HK-2 (cell line): ENCODE data around the gene JAG2.

Experiments
- DNase-seq: peaks from one replicate; pipeline ENCODE4 v3.0.0-alpha.2; 2018; ENCODE audit not compliant: unreplicated experiment

Gene JAG2

DNA sequence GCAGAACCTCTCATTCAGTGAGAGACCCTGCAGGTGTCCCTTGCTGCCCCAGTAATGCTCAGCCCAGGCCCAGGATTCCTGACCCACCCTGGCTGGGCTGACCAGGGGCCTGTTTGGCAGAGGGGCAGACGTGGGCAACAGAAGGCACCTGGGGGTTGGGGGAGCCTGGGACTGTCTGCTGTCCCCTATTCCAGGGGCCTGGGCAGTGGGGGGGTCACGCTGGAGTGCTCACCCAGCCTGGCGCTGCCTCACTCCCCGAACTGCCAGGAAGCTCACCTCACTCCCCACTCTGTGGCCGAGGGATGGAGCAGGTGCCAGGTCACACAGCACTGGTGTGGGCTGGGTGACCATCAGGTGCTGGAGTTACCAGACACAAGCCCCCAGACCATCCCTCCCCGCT is 35.1 kb upstream of the JAG2 start:
- DNase-seq = no peak

DNA sequence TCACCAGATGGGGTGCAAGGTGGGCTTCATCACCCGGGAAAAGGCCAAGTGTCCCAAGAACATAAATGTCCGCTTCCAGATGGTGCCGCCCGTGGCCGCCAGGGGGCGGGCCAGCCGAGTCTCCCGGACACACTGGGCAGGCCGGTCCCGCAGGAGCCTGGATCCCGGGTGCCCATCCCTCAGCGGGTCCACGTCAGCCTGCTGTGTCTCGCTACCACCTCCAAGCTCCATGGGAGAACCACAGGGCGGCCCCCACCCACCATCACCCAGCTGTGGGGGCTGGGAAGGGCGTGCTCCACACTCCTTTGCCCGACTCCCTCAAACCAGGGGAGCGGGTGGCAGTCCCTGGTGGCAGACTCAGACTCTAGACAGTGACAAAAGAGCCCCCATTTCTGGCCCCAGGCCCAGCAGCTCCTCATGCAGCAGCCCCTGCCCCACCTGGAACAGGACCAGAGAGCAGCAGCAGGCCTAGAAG is 34.5 kb upstream of the JAG2 start:
- peak; percentile 81 for DNase-seq

DNA sequence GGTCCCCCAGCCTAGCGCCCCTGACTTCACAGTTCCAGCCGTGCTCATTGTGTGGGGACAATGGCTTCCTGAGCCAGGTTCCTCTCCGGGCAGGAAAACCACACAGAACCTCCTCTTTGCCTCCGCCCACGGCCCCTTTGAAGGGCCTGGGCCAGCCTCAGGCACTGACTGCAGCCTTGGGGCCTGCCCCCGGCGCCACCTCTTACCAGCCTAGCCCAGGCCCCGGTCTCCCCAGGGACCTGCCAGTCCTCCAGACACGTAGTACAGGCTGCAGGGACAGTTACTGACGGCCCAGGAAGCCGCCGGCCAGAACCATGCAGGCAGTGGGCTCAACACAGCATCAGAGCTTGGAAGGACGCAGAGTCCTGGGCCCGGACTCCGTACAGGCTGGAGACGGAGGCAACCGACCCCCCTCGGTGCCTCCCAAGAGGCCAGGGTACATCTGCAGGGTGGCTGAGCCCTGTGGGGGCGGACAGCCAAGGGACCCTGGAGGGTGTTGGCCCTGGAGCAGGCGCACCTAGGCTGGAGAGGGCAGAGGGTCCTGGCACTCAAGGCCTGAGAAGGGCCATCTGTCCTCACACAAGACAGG is 33.4 kb upstream of the JAG2 start:
- no peak for DNase-seq

DNA sequence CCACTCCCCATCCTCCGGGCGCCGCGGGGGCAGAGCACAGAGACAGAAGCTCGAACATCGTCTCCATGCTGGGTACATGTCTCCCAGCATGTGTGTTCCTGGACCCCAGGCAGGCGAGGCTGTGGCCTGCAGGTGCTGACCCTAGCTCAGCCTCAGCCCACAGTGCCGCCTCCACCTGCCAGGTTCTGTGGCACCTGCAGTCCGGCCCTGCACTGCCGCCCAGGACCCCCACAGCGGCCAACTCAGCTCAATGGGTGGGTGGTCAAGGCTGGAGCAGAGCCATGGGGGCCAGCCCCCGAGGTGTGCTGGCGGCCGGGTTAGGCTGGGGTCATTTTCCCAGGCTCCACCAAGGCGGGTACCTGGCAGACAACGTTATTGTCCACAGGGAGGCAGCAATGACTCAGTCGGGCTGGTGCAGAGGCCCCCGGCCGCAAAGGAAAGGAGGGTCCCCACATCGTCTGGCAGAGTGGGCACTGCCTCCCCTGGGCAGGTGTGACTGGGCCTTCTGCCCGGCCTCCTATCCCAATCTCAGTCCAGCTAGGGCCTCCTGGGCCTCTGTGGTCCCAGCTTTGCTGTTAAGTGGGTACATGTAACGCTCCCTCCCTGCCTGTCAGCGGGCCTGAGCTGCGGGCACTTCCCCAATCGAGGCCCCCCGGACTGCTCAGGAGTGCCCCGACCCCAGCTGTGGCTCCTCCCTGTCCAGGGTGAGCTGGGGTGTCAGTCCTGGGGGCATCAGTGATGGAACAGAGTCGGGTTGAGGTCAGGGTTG is 32.8 kb upstream of the JAG2 start:
- DNase-seq = no peak

DNA sequence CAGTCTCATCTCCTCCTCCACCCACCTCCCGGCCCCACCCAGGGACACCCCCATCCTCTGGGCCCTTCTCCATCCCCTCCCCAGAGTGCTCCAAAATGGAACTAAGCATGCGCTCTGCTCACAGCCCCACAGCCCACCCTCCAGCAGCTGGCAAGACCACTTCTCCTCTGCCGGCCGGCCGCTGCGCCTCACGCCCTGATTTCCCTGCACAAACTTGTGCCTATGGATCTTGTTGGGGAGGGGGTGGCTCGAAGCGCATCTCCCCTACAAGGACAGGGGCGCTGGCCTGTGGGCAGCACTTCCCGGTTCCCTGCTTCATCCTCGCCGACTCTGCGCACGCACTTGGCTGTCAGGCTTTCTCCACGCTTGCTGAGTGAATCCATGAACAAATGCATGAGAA is 32.1 kb upstream of the JAG2 start:
- DNase-seq = no peak

DNA sequence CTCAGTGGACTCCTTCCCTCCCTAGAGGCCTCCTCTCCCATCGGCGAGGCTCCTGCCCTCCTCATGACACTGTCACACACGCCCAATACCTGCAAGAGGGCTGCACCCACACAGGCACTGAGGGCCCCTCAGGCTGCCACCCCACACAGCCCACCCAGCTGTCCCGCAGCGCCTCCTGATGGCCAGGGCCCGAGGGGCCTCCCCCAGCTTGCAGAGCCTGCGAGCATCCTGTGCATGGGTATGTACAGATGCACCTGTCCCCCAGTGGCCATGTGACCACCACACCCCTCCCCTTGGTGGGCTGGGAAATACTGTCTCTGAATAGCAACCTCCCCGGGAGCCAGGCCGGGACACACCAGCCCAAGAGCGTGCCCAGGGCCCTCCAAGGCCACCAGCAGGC is 31.5 kb upstream of the JAG2 start:
- no peak for DNase-seq

DNA sequence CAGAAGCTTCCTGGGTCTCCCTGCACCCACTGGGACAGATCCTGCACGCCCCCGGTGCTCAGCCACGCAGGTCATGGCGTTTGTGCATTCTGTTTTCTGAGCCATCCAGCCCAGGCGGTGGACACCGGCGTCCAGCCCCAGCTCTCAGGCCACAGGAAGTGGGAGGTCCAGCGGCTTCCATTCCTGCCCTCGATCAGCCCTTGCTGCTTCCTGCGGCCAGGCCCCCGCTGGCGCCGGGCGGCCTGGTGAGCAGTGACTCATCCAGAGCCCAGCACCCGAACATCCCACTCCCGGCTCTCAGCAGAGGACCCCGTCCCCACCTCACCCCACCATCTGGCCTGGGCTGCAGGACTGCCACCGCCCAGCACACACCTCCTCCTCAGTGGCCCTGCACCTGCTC is 30.5 kb upstream of the JAG2 start:
- peak; percentile 48 for DNase-seq

DNA sequence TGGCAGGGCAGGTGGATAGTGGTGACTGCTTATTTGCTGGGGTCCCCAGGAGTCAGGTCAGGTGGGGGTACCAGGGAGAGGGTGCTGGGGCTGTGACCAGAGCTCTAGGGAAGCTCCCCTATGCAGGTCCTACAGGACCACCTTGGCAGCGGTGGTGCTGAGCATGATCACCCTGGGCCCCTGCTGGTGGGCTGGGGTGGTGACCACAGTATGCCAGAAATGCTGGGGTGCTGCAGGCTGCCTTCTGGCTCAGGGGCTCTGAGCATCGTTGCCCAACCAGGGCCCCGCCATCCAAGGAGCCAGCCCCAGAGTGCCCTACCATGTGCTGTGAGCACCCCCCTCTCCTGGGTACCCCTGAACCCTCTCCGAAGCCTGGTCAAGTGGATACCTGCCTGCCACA is 30.0 kb upstream of the JAG2 start:
- no peak for DNase-seq

DNA sequence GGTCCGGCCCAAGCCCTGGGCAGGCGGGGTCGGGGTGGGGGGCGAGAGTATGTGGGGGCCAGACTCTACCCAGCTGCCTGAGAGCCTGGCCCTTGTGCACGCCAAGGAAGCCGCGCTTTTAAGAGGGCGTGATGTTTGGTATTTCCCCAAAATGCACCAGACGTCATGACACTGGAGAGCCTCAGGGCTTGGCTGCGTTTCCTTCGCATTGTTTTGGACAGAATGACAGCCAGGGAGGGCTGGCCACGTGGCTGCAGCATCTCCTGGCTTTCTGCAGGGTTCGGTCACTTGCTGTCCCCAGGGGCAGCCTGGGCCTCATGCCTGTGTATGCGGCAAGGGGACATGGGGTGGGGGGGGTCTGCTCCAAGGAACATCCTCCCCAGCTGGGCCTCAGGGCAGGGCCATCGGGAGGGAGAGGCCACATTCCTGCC is 28.6 kb upstream of the JAG2 start:
- DNase-seq = no peak

DNA sequence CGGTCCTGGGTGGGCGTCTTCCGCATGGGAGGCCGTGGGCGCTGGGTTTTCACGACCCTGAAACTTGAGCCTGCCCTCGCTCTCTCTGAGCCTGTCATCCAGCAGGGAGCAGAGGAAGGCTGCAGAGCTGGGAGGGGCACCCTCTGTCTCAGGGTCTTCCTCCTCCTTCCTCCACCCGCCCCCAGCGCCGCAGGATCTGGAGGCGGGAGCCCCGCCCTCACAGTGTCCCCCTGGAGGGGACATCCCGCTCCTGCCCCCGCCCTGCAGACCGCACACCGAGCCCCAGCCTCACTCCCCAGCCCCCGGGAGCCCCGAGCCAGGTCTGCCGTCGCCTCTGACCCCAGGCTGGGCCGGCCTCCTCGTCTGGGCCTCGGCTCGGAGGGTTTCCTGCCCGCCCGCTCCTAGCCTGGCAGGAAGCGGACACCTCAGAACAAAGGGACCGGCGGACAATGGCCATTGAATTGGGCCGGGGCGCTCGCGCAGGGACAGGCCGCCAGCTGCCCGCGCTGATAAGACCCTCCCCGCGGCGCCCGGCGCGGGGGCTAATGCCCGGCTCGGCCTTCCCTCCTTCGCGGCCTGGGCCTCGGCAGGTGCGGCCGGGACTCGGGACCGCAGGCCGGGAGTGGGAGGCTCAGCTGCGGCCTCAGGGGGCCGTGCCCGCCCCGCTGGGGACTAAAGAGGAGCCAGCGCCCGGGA is 27.8 kb upstream of the JAG2 start:
- no peak for DNase-seq

DNA sequence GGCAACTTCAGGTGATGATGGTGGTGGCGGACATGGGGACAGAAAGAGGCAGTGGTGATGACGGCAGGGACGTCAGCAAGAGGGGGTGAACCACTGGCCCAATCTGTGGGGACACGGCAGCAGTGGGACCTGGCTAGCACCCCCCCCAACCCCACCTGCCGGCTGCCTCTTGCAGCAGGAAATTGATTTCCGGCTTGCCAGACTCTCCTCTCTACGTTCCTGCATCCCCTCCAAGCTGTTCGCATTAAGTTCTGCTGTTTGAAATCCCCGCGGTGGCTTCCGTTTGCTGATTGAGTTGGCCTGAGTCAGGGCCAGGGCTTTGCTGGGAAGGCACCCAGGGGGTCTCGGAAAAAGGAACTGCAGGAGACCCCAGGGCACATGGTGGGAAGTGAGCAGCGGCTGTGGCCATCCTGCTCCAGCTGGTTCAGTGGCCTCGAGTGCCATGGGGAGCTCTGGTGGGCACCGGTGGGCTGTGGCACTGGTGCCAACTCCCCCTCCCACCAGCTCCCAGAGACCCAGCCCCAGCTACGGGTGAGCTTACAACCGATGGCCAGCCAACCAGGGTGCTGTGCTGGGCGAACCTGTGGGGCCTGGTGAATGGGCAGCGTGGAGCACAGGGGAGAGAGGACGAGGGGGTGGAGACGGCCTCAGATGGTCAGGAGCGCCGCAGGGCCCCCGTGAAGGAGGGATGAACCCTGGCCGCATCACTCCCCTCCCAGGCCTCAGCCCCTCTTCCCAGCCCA is 27.1 kb upstream of the JAG2 start:
- no peak for DNase-seq

DNA sequence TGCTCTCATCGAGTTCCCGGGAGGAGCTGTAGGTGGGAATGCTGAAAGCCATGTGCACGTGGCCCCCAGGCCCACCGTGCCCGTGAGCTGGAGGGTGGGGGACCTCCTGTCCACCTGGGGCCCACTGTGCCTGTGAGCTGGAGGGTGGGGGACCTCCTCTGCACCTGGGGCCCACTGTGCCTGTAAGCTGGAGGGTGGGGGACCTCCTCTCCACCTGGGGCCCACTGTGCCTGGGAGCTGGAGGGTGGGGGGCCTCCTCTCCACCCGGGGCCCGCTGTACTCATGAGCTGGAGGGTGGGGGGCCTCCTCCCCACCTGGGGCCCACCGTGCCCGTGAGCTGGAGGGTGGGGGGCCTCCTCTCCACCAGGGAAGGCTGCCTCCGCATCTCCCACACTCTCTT is 26.5 kb upstream of the JAG2 start:
- no peak for DNase-seq

DNA sequence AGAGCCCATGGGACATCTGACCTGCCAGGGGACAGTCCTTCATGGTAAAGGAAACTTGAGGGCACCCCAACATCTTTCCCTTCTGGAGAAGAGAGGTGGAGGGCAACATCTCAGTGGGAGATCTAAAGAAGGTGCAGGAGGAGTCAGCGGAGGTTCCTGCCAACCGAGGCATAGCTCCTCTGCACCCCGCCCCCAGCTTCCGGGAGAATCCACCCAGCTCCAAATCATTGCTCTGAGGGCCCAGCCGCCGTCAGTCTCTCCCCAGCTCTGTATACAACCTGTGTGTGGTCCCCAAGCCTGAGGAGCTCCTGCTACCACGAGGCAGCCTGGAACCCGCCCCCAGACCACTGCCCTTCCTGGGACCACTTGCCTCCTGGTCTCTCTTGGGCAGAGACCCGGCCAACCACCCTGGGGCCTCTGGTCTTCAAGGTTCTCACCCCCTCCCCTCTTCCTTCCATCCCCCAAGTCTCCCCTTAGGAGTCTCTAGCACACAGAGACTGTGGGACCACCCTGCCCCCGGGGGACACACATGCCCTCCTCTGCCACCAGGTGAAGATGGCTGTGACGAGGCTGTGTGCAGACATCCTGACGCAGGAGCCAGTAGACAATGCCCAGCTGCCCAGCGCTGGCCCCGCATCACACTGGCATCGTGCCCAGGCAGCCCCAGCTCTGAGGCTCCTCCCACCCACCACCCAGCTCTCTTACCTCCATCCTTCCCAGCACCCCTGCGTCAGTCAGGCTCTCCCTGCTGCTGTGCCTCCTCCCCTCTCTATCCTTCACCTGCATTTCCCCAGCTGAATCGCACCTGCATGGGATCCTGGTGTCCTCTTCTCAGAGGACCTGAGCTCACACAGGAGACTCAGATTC is 25.6 kb upstream of the JAG2 start:
- DNase-seq = no peak

DNA sequence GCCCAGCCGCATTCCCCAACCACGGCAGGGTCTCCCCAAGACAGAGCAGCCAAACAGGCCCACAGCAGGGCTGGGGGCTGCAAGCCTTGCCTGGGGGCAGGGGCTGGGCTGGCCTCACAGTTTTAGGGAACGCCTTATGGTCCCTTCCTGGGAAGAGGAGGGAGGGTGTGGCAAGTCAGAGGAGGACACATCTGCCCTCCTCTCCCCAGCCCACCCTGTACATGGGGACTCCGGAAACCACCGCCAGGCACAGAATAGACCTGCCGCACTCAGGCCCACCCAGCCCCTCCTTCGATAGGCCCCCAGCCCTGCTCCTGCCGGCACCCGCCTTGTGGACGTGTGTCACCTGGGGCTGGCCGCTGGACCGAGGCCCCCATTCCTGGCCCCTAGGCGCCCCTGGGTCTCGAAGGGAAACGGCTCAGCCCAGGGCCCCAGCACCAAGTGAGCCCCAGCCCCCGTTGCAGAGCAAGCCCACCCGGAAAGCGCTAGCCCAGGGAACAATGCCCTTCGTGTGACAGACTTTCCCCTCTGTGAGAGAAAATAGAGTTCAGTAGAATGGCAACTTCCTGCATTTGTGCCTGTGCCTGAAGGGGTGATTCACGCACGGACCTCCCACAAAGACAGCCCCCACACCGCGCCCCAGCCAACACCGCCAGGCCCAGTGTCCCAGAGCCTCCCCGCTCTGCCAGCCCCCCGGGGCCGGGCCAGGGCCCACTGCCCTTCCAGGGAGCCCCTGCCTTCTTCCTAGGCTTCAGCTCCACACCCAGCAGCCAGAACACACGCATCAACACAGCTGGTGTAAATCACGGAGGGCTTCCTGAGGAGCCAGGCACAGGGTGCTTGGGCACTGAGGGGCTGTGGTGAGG is 24.5 kb upstream of the JAG2 start:
- DNase-seq = no peak

DNA sequence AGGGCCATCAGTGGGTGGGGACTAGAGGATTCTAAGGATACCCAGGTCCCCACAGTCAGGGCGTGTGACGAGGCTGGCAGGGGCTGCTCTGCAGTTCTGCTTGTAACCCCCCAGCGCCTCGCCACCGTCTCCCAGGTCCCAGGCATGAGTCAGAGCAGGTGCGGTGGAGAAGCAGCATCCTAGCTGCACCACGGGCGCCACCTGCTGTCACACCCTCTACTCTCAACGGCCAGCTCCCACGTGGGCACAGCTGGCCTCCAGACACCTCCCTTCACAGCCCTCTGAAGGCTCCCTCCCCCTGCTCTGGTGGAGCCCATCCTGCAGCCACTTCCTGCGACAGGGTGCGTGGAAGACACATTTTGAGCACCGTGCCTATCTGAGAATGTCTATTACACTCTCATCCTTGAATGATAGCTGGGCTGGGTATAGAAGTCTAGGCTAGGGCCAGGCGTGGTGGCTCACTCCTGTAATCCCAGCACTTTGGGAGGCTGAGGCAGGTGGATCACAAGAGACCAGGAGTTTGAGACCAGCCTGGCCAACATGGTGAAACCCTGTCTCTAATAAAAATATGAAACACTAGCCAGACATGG is 19.5 kb upstream of the JAG2 start:
- DNase-seq = no peak

DNA sequence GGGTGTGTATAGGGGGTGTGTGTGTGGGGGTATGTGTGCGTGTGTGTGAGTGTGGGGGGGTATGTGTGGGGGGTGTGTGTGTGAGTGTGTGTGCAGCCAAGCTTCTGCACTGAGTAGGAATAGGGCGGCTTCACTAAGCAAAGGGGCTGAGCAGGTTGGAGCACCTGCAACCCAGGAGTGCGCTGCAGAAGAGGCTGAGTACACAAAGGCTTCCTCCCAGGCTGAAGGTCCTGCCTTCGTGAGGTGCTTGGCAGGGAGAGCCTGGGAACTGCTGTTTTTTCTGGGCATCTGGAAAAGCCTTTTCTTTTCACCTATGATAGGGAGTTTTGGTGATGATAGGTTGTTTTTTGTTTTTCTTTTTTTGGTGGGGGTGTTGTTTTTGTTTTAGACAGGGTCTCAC is 18.5 kb upstream of the JAG2 start:
- no peak for DNase-seq

DNA sequence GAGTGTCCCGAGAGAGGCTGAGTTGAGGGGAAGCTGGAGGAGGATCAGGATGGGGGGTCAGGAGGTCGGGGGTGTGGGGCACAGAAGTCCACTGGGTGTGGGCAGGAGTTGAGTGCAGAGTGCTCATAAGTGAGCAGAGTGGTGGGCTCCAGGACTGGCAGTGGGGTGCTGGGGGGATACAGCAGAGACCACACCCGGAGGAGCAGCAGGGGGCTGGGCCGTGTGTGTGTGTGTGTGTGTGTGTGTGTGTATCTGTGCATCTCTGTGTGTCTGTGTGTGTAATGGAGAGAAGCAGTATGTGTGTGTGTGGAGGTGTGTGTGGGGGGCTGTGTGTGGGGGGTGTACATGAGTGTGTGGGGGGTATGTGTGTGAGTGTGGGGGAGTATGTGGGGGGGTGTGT is 17.4 kb upstream of the JAG2 start:
- no peak for DNase-seq

DNA sequence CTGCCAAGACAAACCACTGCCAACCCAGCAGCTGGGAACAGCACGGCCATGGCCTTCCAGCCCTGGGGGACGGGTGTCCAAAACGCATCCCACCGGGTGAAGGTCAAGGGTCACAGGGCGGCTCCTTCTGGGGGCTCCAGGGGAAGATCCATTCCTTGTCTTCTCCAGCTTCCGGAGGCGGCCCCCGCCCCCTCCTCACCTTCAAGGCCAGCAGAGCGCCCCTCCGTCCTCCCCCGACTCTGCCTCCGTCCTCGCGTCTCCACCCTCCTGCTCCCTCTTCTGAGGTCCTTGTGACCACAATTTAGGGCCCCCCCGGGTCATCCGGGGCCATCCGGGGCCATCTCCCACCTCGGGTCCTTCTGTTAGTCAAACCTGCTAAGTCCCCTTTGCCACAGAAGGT is 16.4 kb upstream of the JAG2 start:
- DNase-seq = no peak

DNA sequence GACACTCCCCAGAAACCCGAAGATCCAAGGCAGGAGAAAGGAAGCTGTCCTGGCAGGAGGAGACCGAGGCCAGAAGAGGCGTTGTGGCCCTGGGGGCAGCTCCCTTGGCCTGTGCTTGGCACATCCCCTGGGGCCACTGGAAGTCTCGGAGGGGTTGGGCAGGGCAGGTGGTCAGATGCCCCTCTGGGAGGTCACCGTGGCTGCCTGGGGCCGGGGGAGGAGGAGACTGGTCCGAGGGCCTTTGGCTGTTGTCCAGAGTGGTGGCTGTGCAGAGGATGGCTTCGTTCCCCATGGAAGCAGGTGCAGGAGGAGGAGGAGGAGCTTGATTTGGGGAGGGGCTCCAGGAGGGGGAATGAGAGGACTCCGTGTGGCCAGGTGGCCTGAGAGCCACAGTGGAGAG is 15.9 kb upstream of the JAG2 start:
- DNase-seq = no peak
